LHCN-M2 (cell line): ENCODE results near the gene PTPRN2. TPM values are rescaled to one million over a fixed set of nuclear protein-coding genes. Genes with fewer than 3 reads are reported as not detected.

Source experiments
- DNase-seq: peaks from one replicate; pipeline ENCODE4 v3.0.0-alpha.2; 2012; ENCODE audit warnings: low read depth
- total RNA-seq: library from RNA; depleted of rRNA; stranded (reverse); fragments of >200 nt; gene quantifications from 2 replicates; pipeline ENCODE4 v1.2.3, GENCODE V29; 2014

PTPRN2 gene
- total RNA-seq, 1 experiment from 2014 or later, result 0.11 TPM

- DNase-seq, result no peak
These were observed 444.2 kb downstream of the PTPRN2 start for GRCh38 chr7:158143196-158144120.

GRCh38 chr7:158142657-158143056 lies 445.0 kb downstream of the PTPRN2 start:
- no peak for DNase-seq

- no peak for DNase-seq
These were observed 445.7 kb downstream of the PTPRN2 start for GRCh38 chr7:158141806-158142518.

- DNase-seq, result no peak
These were observed 446.4 kb downstream of the PTPRN2 start for GRCh38 chr7:158141221-158141582.

DNA sequence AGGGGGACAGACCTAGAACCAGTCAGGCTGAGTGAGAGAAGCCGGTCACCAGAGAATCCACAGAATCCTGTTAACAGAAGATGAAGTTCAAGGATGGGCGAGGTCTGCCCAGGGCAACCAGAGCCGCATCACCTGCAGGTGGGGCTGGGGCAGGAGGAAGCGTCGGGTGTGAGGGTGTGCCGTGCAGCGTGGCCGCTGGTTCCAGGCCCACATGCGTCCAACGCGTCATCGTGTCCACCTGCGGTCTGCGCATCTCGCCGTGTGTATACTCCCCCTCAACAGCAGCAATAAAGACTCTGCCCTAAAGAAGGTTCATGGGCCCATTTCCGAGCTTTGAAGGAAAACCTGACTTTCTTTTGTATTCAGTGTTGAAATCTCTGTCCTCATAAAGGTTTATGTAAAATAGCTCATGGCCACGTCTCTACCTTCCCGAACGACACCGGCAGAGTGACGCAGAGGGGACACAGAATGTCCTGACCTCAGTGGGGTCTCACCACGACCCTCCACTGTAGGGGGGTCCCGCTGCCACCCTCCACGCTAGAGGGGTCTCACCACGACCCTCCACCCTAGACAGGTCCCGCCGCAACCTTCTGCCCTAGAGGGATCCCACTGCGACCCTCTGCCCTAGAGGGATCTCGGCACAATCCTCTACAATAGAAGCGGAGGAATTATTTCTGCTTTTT lies 446.9 kb downstream of the PTPRN2 start:
- DNase-seq, result no peak

DNA sequence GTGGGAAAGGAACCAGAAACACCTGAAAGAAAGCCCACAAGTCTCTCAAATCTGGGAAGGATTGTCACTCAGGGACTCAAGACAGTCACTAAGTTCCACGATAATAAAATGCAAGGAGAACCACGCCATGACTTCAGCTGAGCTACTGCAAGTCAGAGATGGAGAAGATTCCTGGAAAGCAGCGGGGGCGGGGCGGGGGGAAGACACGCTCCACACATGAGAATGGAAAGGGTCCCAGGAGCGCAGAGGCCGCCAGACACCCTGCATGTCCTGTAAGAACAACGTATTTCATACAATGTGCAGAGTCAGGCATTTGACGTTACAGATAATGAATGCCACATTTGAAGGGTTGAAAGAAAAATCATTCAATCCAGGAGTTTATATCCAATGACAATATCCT lies 448.1 kb downstream of the PTPRN2 start:
- no peak for DNase-seq

- DNase-seq, result no peak
These were observed 449.4 kb downstream of the PTPRN2 start for GRCh38 chr7:158138329-158138597.

DNA sequence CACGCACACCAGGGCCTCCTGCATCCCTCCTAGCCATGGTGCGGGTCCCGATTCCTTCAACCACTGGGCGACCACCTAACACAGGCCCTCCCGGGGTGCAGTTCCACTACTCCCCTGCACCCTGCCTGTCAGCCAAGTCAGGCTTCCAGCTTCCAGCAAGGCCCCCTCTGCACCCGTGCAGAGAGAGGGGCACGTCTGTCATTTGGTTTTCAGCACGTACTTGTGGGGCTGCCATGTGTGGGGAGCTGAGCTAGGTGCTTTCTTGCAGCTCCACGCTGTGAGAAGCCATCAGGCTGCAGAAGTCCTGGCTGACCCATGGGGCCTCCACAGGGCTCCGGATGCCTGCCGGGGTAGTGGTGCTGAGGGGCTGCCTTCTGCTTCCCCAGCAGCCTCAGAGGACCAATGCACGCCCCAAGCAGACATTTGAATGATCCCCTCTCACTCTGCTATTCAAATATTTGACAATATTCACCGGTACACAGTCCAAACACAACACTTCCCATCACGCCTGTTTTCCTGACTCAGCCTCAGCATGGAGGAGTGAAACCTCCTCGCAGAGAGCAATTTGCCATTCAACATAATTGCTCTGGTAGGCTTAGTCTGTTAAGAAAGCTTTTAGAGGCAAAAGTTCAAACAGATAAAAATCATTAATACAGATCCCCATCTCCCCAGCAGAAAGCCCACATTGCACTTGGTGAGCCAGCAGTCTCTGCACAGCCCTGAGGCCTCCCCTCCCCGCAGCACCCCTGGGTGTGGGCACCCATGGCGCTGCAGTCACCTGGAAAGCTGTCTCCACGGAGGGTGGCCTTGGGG lies 449.9 kb downstream of the PTPRN2 start:
- DNase-seq, result no peak

GRCh38 chr7:158135931-158136330 lies 451.7 kb downstream of the PTPRN2 start:
- no peak for DNase-seq

DNA sequence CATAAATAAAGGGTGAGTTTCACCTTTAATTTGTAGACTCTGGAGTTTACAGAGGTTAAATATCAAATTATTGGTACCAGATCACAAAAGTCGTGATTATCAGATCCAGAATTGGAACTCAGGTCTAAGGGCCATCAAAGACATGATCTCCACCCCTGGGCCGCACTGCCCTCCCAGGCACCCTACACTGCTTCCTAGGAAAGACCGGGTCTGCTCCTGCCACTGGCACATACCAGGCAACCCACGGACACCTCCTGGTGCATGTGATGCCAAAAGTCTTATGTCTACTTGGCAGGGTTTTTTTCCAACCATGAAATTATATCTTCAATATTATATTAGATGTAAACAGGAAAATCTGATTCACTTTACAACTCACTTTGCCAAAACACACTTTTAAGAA lies 452.8 kb downstream of the PTPRN2 start:
- no peak for DNase-seq

DNA sequence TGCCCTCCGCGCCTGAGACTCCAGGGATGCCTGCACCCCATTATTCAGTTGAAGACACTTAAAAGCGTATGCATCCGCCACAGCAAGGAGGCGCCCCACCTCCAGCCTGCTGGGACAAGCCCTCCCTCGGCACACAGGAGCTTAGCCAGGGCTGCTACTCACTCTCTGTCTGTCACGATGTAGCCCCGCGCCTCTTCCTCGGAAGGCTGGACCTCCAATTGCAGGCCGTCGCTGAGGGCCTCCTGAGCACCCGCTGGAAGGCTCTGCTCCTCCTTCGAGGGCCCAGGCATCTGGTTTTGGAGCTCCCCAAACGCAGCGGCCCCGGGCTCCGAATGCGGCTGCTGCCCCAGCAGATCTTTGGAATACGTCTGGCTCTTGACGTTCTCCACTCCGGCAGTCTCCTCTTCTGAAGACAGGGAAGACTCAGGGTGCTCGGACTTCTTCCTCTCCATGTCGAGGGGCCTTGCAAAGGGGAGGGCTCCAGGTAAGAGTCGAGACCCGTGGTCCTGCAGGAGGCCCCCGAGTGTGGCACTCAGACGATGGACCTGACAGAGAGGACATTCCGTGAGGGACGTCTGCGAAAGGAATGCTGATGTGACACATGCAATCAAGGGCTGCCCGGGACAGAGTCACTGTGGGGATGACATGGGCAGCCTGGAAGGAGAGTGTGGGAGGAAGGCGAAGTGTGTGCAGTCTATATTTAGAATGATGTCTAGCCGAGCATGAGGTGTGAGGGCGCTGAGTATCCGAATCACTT lies 453.9 kb downstream of the PTPRN2 start:
- no peak for DNase-seq

DNA sequence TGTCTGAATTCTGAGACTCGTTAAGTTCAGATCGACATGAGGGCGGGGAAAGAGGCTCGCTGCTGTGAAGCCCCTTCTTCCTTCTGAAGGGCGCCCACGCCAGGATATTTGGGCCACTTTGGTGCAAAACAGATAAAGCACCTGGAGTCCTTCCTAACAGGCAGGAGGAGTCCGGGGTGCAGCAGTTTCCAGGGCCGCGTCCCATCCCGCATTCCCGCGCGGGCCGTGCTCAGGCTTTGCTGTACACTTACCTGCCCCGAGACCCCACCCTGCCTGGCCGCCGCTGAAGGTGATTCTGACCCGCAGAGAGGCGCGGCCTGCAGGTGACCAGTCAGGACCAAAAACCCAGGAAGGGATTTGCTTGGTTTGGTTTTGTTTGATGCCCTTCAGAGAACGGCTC lies 454.6 kb downstream of the PTPRN2 start:
- no peak for DNase-seq

DNA sequence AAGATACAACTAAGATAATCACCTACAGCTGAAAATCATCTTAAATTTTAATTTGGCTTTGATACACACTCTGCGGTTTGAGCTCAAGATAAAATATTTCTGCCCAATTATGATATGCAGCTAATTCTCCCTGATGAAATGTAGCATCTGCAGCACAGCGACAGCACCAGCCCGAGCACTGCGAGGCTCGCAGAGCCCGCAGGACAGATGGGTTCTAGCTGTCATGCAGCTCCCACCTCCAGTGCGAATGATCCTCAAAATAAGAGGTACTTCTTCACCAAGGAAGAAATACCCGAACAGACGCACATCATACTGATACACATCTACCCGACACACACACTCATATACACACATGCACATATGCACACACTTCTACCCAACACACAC lies 457.6 kb downstream of the PTPRN2 start:
- no peak for DNase-seq

- DNase-seq, result no peak
These were observed 458.3 kb downstream of the PTPRN2 start for GRCh38 chr7:158129037-158130022.

GRCh38 chr7:158128572-158128971 lies 459.1 kb downstream of the PTPRN2 start:
- DNase-seq, result no peak

DNA sequence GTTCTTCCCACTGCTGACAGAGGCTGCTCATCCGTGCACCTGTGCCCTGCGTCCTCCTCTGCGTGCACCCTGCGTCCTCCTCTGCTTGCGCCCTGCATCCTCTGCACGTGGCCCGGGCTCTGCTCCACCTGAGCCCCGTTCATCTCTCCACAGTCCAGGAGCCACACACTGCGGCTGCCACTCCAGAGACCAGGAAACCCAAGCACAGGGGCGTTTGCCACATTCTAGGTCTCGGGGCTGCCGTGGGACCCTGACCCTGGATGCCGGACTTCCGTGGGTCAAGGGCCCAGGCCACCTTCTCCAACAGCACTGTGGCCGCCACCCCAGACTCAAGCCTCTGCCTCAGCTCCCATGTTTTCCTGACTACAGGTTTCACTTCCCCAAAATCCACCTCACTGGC lies 460.4 kb downstream of the PTPRN2 start:
- DNase-seq, result no peak

- no peak for DNase-seq
These were observed 461.0 kb downstream of the PTPRN2 start for GRCh38 chr7:158126661-158127060.

- no peak for DNase-seq
These were observed 461.9 kb downstream of the PTPRN2 start for GRCh38 chr7:158125721-158126120.

DNA sequence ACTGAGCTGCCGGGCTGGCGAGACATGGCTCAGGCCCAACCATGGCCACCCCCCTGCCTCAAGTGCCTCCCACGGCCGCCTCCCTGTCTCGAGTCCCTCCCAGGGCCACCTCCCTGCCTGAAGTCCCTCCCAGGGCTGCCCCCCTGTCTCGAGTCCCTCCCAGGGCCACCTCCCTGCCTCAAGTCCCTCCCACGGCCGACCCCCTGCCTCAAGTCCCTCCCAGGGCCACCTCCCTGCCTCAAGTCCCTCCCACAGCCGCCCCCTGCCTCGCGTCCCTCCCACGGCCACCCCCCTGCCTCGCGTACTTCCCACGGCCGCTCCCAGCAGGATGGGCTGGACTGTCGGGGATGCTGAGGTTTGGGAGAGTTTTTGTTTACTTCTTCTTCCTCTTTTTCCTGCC lies 462.5 kb downstream of the PTPRN2 start:
- DNase-seq, result no peak

- no peak for DNase-seq
These were observed 462.9 kb downstream of the PTPRN2 start for GRCh38 chr7:158124671-158125079.
